Suprapubic skin (tissue), 4 donors: ENCODE results near the gene APOL3. TPM values are rescaled to one million over a fixed set of nuclear protein-coding genes. Genes with fewer than 3 reads are reported as not detected.
A peak's percentile ranks its signal among the peaks of the same experiment; 100 is the strongest.
"Not testable (repeated sequence)": the region's sequence is repeated elsewhere in the genome, so short reads cannot be mapped to it uniquely, and the experiment has no call there.

Experiments used
- DNase-seq, 2 donors: peaks; one replicate each; pipeline ENCODE4 v3.0.0-alpha.2; 2019; ENCODE audit warnings: low spot score in 2 of 2
- H3K27ac ChIP-seq: fragments of 200-600 bp; sonication (generic); one replicate; pipeline ENCODE4 v1.5.1; 2019
- H3K27me3 ChIP-seq: fragments of 200-600 bp; sonication (generic); one replicate; pipeline ENCODE4 v1.5.1; 2019
- H3K36me3 ChIP-seq: fragments of 200-600 bp; sonication (generic); one replicate; pipeline ENCODE4 v1.5.1; 2019
- H3K4me1 ChIP-seq: fragments of 200-600 bp; sonication (generic); one replicate; pipeline ENCODE4 v1.5.1; 2019
- H3K4me3 ChIP-seq: fragments of 200-600 bp; sonication (generic); one replicate; pipeline ENCODE4 v1.5.1; 2019; ENCODE audit warnings: mild to moderate bottlenecking
- H3K9me3 ChIP-seq: fragments of 200-600 bp; sonication (generic); one replicate; pipeline ENCODE4 v1.5.1; 2019
- EP300 ChIP-seq: sonication (generic); formaldehyde crosslinking; IDR thresholded peaks from one replicate; pipeline ENCODE4 v1.6.1; 2017; ENCODE audit warnings: antibody characterized with exemption
- POLR2A ChIP-seq, 2 donors: fragments of 450-650 bp; IDR thresholded peaks; one replicate each; pipeline ENCODE4 v1.6.1; 2017; ENCODE audit warnings: antibody characterized with exemption in 2 of 2, mild to moderate bottlenecking in 2 of 2, moderate library complexity in 2 of 2
- POLR2AphosphoS5 ChIP-seq, 3 donors: sonication (generic); formaldehyde crosslinking; IDR thresholded peaks; one replicate each; pipeline ENCODE4 v1.6.1; 2017; ENCODE audit warnings: antibody characterized with exemption in 3 of 3
- WGBS: methylation state at CpG from one replicate; pipeline ENCODE4 v1.1.5; 2018; 5-methylcytosine and 5-hydroxymethylcytosine counted together
- total RNA-seq, 4 donors: library from RNA; depleted of rRNA; stranded (reverse); fragments of >200 nt; gene quantifications; one replicate each; pipeline ENCODE4 v1.1.0, GENCODE V29; 2016
- TF ChIP-seq, protein P1 (sequence below), 2 donors: fragments of 200-600 bp in 1 of 2; fragments of 450-650 bp in 1 of 2; sonication (generic) in 1 of 2; IDR thresholded peaks; one replicate each; pipeline ENCODE4 v1.5.1; 2016 to 2019; ENCODE audit warnings: antibody characterized with exemption in 2 of 2, mild to moderate bottlenecking in 1 of 2, moderate library complexity in 1 of 2

APOL3 gene
- total RNA-seq, 4 donors from 2014 or later = 29.7 to 46.7 (median 34.0) TPM

- Histone ChIP-seq H3K36me3 (no peaks in the 10 kb centered on the region), H3K27me3 (no peaks in the 10 kb centered on the region), H3K4me1 (peaks cover 28% of the 10 kb centered on the region), H3K27ac (no peak overlapping the region), H3K4me3 (no peak overlapping the region), H3K9me3 (no peaks in the 10 kb centered on the region)
- no peak for TF ChIP-seq POLR2A (IDR thresholded peaks at IDR 0.05)
- no peak for TF ChIP-seq EP300
- no peak for TF ChIP-seq POLR2AphosphoS5 (IDR thresholded peaks at IDR 0.05)
- TF ChIP-seq, protein P1, sequence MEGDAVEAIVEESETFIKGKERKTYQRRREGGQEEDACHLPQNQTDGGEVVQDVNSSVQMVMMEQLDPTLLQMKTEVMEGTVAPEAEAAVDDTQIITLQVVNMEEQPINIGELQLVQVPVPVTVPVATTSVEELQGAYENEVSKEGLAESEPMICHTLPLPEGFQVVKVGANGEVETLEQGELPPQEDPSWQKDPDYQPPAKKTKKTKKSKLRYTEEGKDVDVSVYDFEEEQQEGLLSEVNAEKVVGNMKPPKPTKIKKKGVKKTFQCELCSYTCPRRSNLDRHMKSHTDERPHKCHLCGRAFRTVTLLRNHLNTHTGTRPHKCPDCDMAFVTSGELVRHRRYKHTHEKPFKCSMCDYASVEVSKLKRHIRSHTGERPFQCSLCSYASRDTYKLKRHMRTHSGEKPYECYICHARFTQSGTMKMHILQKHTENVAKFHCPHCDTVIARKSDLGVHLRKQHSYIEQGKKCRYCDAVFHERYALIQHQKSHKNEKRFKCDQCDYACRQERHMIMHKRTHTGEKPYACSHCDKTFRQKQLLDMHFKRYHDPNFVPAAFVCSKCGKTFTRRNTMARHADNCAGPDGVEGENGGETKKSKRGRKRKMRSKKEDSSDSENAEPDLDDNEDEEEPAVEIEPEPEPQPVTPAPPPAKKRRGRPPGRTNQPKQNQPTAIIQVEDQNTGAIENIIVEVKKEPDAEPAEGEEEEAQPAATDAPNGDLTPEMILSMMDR (IDR thresholded peaks at IDR 0.05) = no peak
- DNase-seq = no peak
- 81% methylated on average over 1 of the region's 1 CpG for WGBS
These were observed 4.1 kb upstream of the APOL3 start for GRCh38 chr22:36164621-36165020.

GRCh38 chr22:36163497-36163896 lies 2.9 kb upstream of the APOL3 start:
- H3K4me1 ChIP-seq = peaks cover 40% of the 10 kb centered on the region
- H3K9me3 ChIP-seq = no peaks in the 10 kb centered on the region
- H3K36me3 ChIP-seq = no peaks in the 10 kb centered on the region
- H3K27me3 ChIP-seq = no peaks in the 10 kb centered on the region
- WGBS = 94% methylated on average over 2 of the region's 2 CpGs
- H3K4me3 ChIP-seq = no peak overlapping the region
- DNase-seq = no peak
- no peak overlapping the region for H3K27ac ChIP-seq
- TF ChIP-seq POLR2A (IDR thresholded peaks at IDR 0.05) (no peak), EP300 (no peak), POLR2AphosphoS5 (IDR thresholded peaks at IDR 0.05) (no peak)
- TF ChIP-seq, protein P1 (IDR thresholded peaks at IDR 0.05) = no peak

DNA sequence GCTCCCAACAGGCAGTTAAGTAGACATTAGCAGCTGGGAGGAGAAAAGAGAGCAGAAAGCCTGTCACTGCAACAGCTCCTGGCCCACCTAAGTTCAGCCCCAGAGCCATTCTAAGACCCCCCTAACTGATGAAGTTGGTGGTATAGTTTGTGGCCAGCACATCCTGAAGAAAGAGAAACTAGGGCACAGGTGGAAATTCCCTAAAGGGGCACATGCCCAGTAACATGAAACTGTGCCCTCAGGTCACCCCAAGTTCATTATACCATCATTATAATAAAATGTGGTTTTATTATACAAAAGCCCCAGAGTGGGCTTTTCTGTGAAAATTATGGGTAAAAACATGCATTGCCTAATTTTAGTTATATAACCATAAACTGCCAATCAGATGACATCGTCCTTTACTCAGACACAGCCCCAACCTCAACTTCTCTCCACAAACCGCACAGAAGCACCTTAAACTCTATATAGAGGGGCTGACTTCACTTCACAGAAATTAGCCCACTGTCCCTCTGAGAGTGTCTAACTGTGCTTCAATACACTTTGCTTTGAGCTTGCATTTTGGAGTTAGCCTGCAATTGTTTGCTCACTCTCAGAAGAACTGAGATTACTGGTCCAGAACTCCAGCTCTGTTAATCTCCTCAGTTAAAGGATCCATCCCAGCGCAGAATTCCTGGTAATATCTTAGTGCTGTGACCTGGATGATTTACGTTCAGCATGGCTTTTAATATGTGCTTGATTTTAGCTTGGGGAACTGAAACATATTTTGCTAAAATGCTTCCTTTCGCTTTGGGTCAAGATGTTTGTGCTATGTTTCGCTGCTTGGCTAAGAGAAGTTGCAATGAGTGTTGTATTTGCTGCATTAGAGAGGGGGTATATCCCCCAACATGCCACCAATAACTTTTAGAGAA lies 1.8 kb upstream of the APOL3 start:
- DNase-seq = no peak
- Histone ChIP-seq H3K27me3 (no peaks in the 10 kb centered on the region), H3K27ac (no peak overlapping the region), H3K4me3 (no peak overlapping the region), H3K4me1 (peaks cover 51% of the 10 kb centered on the region), H3K9me3 (no peaks in the 10 kb centered on the region), H3K36me3 (no peaks in the 10 kb centered on the region)
- TF ChIP-seq POLR2AphosphoS5 (IDR thresholded peaks at IDR 0.05) = no peak
- no peak for TF ChIP-seq POLR2A (IDR thresholded peaks at IDR 0.05)
- TF ChIP-seq, protein P1 (IDR thresholded peaks at IDR 0.05) = no peak
- no peak for TF ChIP-seq EP300
- 88% methylated on average over 6 of the region's 6 CpGs for WGBS

DNA sequence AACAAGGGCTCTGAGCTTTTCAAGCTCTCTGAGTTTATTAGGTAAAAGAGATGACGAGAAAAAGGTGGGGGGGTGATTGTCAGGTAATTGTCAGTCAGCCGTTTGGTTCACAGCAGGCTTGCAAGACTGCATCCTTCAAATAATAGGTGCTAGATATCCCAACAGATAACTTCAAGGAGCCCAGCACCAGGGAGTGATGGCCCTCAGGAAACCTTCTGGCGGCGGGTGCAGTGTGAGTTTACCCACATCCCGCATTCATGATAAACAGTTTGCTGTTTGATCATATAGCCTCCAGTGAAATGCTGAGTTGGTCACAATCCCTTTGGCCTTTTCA lies 1.2 kb upstream of the APOL3 start:
- not testable (repeated sequence) for H3K27ac ChIP-seq, DNase-seq, H3K36me3 ChIP-seq, H3K27me3 ChIP-seq, H3K9me3 ChIP-seq, H3K4me3 ChIP-seq
- H3K4me1 ChIP-seq = peaks cover 55% of the 10 kb centered on the region
- 70% methylated on average over 5 of the region's 5 CpGs for whole genome bisulfite sequencing

DNA sequence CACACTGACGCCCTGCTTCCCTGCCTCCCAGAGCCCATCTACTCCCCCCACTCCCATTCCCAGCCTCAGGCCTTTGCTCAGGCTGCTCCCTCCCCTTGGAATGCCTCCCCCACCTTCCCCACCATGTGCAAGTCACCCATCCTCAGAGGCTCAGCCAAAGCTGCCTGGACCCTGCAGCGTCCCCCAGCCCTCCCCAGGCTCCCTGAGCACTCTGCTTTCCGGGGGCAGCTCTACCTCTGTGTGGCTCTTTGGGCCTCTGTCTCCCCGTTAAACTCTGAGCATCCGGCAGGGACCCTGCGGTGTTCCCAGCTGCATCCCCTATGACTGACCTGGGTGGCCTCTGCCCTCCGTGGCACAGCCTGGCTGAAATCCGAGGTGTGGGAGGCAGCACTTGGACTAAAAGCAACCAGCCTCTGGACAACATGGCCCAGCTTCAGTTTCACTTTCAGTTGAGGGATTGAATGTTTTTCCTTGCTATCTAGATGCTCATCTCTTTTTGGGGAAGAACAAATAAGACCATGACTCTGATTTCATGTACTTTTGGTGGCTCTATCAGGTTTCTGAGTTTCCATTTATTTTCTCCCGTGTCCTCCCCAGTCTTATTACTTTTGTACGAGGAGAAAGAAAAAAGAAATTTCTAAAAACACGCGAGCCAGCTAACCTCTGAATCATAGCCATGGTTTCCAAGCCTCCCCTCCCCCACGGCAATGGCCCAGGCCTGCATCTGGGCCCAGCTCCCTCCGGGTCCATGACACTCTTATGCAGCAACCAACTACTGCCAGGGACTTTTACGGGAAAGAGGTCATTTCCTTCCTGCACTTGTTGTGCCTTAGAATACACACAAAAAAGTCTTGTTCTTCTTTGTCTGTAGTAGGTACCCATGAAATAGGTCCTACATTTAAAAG lies 3.8 kb downstream of the APOL3 start:
- peaks cover 89% of the 10 kb centered on the region for H3K4me1 ChIP-seq
- no peaks in the 10 kb centered on the region for H3K36me3 ChIP-seq
- peak overlapping the region; percentile 50 for H3K4me3 ChIP-seq
- DNase-seq = peak; percentile 91 to 92
- no peaks in the 10 kb centered on the region for H3K9me3 ChIP-seq
- no peak for TF ChIP-seq EP300
- peak in 1 of 2 donors; percentile 18 for TF ChIP-seq POLR2A (IDR thresholded peaks at IDR 0.05)
- peak in 2 of 3 donors; percentile 76 to 91 for TF ChIP-seq POLR2AphosphoS5 (IDR thresholded peaks at IDR 0.05)
- peak overlapping the region; percentile 92 for H3K27ac ChIP-seq
- H3K27me3 ChIP-seq = no peaks in the 10 kb centered on the region
- WGBS = 17% methylated on average over 13 of the region's 15 CpGs

- TF ChIP-seq EP300 (no peak), POLR2A (IDR thresholded peaks at IDR 0.05) (no peak), POLR2AphosphoS5 (IDR thresholded peaks at IDR 0.05) (no peak)
- TF ChIP-seq, protein P1 (IDR thresholded peaks at IDR 0.05) = no peak
- 56% methylated on average over 8 of the region's 8 CpGs for WGBS
- Histone ChIP-seq H3K27me3 (no peaks in the 10 kb centered on the region), H3K4me1 (peaks cover 88% of the 10 kb centered on the region), H3K36me3 (no peaks in the 10 kb centered on the region), H3K27ac (peak overlapping the region; percentile 92), H3K9me3 (no peaks in the 10 kb centered on the region), H3K4me3 (peak overlapping the region; percentile 50)
- no peak for DNase-seq
These were observed 4.4 kb downstream of the APOL3 start for GRCh38 chr22:36156119-36156514.
